ENCODE measurements around the gene SAMD9.
"Not testable (repeated sequence)": the region's sequence is repeated elsewhere in the genome, so short reads cannot be mapped to it uniquely, and the experiment has no call there.

Gene SAMD9

GRCh38 chr7:93060865-93061264 is 56.9 kb downstream of the SAMD9 start:
- no peak for TF ChIP-seq CTCF (IDR thresholded peaks at IDR 0.05; ENCODE audit: extremely low read depth, missing control alignments)
- no peak for DNase-seq (ENCODE audit: low spot score)

GRCh38 chr7:93060025-93060424 is 57.8 kb downstream of the SAMD9 start:
- no peak for DNase-seq (ENCODE audit: low spot score)
- no peak for TF ChIP-seq CTCF (IDR thresholded peaks at IDR 0.05; ENCODE audit: extremely low read depth, missing control alignments)

- DNase-seq (ENCODE audit: low spot score) = not testable (repeated sequence)
These were observed 61.2 kb downstream of the SAMD9 start for GRCh38 chr7:93056621-93057020.

- peak; percentile 62 for DNase-seq (ENCODE audit: low spot score)
- peak; percentile 29 for TF ChIP-seq CTCF (IDR thresholded peaks at IDR 0.05; ENCODE audit: extremely low read depth, missing control alignments)
These were observed 62.2 kb downstream of the SAMD9 start for GRCh38 chr7:93055543-93056107.

GRCh38 chr7:93054975-93055374 is 62.8 kb downstream of the SAMD9 start:
- no peak for DNase-seq (ENCODE audit: low spot score)
- TF ChIP-seq CTCF (IDR thresholded peaks at IDR 0.05; ENCODE audit: extremely low read depth, missing control alignments) = no peak

GRCh38 chr7:93053949-93054943 is 63.5 kb downstream of the SAMD9 start:
- no peak for DNase-seq (ENCODE audit: low spot score)
- TF ChIP-seq CTCF (IDR thresholded peaks at IDR 0.05; ENCODE audit: extremely low read depth, missing control alignments) = no peak

- DNase-seq (ENCODE audit: low spot score) = no peak
- no peak for TF ChIP-seq CTCF (IDR thresholded peaks at IDR 0.05; ENCODE audit: extremely low read depth, missing control alignments)
These were observed 64.4 kb downstream of the SAMD9 start for GRCh38 chr7:93053209-93053948.
